HCT116 (cell line): ENCODE data around the gene FGFR3. TPM values are rescaled to one million over a fixed set of nuclear protein-coding genes. Genes with fewer than 3 reads are reported as not detected.

ENCODE experiments used
- ATAC-seq: fragments of 200-7000 bp; cut with Tn5 transposase; 2 replicates; pipeline ENCODE4 v1.9.1; 2020; ENCODE audit warnings: mild to moderate bottlenecking, moderate library complexity
- BruUV-seq: library from RNA; stranded (reverse); fragments of 400-500 nt; replicated peaks from 2 replicates; lab custom pipeline; 2021; lab: Mats Ljungman, UMichigan
- CTCF ChIA-PET: fragments of 300-600 bp; sonication (Branson Sonifier 250); formaldehyde crosslinking; loops from one replicate; lab custom pipeline; 2021; ENCODE audit warnings: antibody characterized with exemption; lab: Charles Lee
- POLR2A ChIA-PET: fragments of 300-600, 350-600 bp; sonication (Branson Sonifier 250); formaldehyde crosslinking; loops from one replicate; lab custom pipeline; 2021; ENCODE audit warnings: antibody characterized with exemption; lab: Charles Lee
- RAD21 ChIA-PET, 2 experiments: fragments of 300-600 bp; sonication (Branson Sonifier 250); formaldehyde crosslinking; loops; one replicate each; lab custom pipeline; 2023; ENCODE audit warnings: low total read pairs in 2 of 2; ENCODE audit not compliant: uncharacterized antibody in 2 of 2, unreplicated experiment in 2 of 2, low non-redundant PET in 1 of 2; lab: Charles Lee
- DNase-seq: peaks from one replicate; pipeline ENCODE4 v3.0.0-alpha.2; 2010; ENCODE audit warnings: low read depth, low spot score
- H2AFZ ChIP-seq: fragments of 200-600 bp; shearing (Covaris generic), sonication (generic); 2 replicates; pipeline ENCODE4 v1.6.1; 2017; ENCODE audit warnings: low read depth, mixed run types, mixed read lengths, antibody characterized with exemption, low read length; ENCODE audit not compliant: poor library complexity, severe bottlenecking
- H3K27ac ChIP-seq: 2 replicates; pipeline ENCODE4 v1.5.1; 2012; ENCODE audit warnings: low read depth, low read length
- H3K27me3 ChIP-seq: fragments of 200-600 bp; sonication (generic); 2 replicates; pipeline ENCODE4 v1.6.1; 2016; ENCODE audit warnings: mixed run types, low read length, mixed read lengths; ENCODE audit not compliant: insufficient read depth
- H3K36me3 ChIP-seq, 2 experiments: fragments of 200-500 bp in 1 of 2; fragments of 200-600 bp in 1 of 2; sonication (Bioruptor generic) in 1 of 2; sonication (generic) in 1 of 2; 2 replicates each; pipeline versions ENCODE4 v1.5.1 to v1.6.1; 2014 to 2016; ENCODE audit warnings: low read length in 2 of 2, inconsistent platforms in 1 of 2, mixed read lengths in 1 of 2, mixed run types in 1 of 2; ENCODE audit not compliant: insufficient read depth in 2 of 2, control insufficient read depth in 1 of 2
- H3K4me1 ChIP-seq, 2 experiments: fragments of 200-600 bp in 1 of 2; sonication (generic) in 1 of 2; 2 replicates each; pipeline versions ENCODE4 v1.5.1 to v1.6.1; 2012 to 2017; ENCODE audit warnings: low read length in 2 of 2, inconsistent platforms in 1 of 2, mild to moderate bottlenecking in 1 of 2, mixed read lengths in 1 of 2, mixed run types in 1 of 2, moderate library complexity in 1 of 2; ENCODE audit not compliant: insufficient read depth in 2 of 2, control insufficient read depth in 1 of 2
- H3K4me2 ChIP-seq: fragments of 200-600 bp; sonication (generic); 2 replicates; pipeline ENCODE4 v1.6.1; 2017; ENCODE audit warnings: mixed run types, low read length, mixed read lengths
- H3K4me3 ChIP-seq, 2 experiments: fragments of 200-600 bp in 1 of 2; sonication (generic) in 1 of 2; replicated peaks in 1 of 2; 2 replicates each; pipeline ENCODE4 v1.5.1; 2011 to 2016; ENCODE audit warnings: low read length in 2 of 2, control low read depth in 1 of 2, low read depth in 1 of 2, mild to moderate bottlenecking in 1 of 2, mixed read lengths in 1 of 2, mixed run types in 1 of 2
- H3K79me2 ChIP-seq: fragments of 200-600 bp; sonication (generic); 2 replicates; pipeline ENCODE4 v1.6.1; 2017; ENCODE audit warnings: mild to moderate bottlenecking, mixed run types, low read length, moderate library complexity, mixed read lengths; ENCODE audit not compliant: insufficient read depth
- H3K9ac ChIP-seq: fragments of 200-600 bp; sonication (generic); 2 replicates; pipeline ENCODE4 v1.6.1; 2016; ENCODE audit warnings: low read length, mixed read lengths
- H3K9me2 ChIP-seq: fragments of 200-600 bp; sonication (generic), shearing (Covaris generic); 2 replicates; pipeline ENCODE4 v1.6.1; 2017; ENCODE audit warnings: mixed run types, mild to moderate bottlenecking, moderate library complexity; ENCODE audit not compliant: insufficient read depth
- H3K9me3 ChIP-seq, 2 experiments: fragments of 200-500 bp in 1 of 2; fragments of 200-600 bp in 1 of 2; sonication (Bioruptor generic) in 1 of 2; sonication (generic) in 1 of 2; 2 replicates each; pipeline ENCODE4 v1.6.1; 2014 to 2017; ENCODE audit warnings: low read length in 2 of 2, mixed read lengths in 2 of 2, inconsistent platforms in 1 of 2, low read depth in 1 of 2, mild to moderate bottlenecking in 1 of 2, mixed run types in 1 of 2, moderate library complexity in 1 of 2; ENCODE audit not compliant: control insufficient read depth in 1 of 2, insufficient read depth in 1 of 2
- H4K20me1 ChIP-seq: fragments of 200-600 bp; sonication (generic), shearing (Covaris generic); 2 replicates; pipeline ENCODE4 v1.6.1; 2017; ENCODE audit warnings: mixed run types, mild to moderate bottlenecking, moderate library complexity; ENCODE audit not compliant: insufficient read depth
- CEBPB ChIP-seq: IDR thresholded peaks from 2 replicates; pipeline ENCODE4 v1.6.1; 2012; ENCODE audit warnings: low read depth
- EZH2 ChIP-seq: fragments of 200-600 bp; sonication (generic); IDR thresholded peaks from 2 replicates; pipeline ENCODE4 v1.6.1; 2017; ENCODE audit warnings: antibody characterized with exemption, mixed run types
- POLR2AphosphoS5 ChIP-seq: IDR thresholded peaks from 2 replicates; pipeline ENCODE4 v1.6.1; 2011; ENCODE audit warnings: mild to moderate bottlenecking, low read depth, low read length, moderate library complexity
- SIN3A ChIP-seq: IDR thresholded peaks from 2 replicates; pipeline ENCODE4 v1.6.1; 2012; ENCODE audit warnings: low read depth
- SP1 ChIP-seq: IDR thresholded peaks from 2 replicates; pipeline ENCODE4 v1.6.1; 2012; ENCODE audit warnings: low read depth
- TCF7L2 ChIP-seq: IDR thresholded peaks from 2 replicates; pipeline ENCODE4 v1.7.0; 2011; ENCODE audit warnings: borderline replicate concordance, inconsistent platforms; ENCODE audit not compliant: insufficient read depth, insufficient read length; ENCODE audit errors: extremely low read depth
- intact Hi-C: fragments of 100-400 bp; cut with micrococcal nuclease; formaldehyde crosslinking; loops from 2 replicates; pipeline ENCODE4 v1.10.0; 2022
- total RNA-seq: library from RNA; stranded (reverse); gene quantifications from one replicate; pipeline ENCODE4 v1.2.1, GENCODE V29; 2021; ENCODE audit not compliant: unreplicated experiment
- TF ChIP-seq, protein P1 (sequence below): IDR thresholded peaks from 2 replicates; pipeline ENCODE4 v1.6.1; 2012
- TF ChIP-seq, protein P2 (sequence below), 3 experiments: fragments of 200-600 bp in 1 of 3; sonication (generic) in 1 of 3; IDR thresholded peaks in 2 of 3; conservative IDR thresholded peaks in 1 of 3; 2 replicates each; pipeline ENCODE4 v1.5.1; 2012 to 2017; ENCODE audit warnings: low read depth in 2 of 3, low read length in 2 of 3, antibody characterized with exemption in 1 of 3, borderline replicate concordance in 1 of 3, control low read depth in 1 of 3, mild to moderate bottlenecking in 1 of 3, mixed read lengths in 1 of 3, mixed run types in 1 of 3, moderate library complexity in 1 of 3; ENCODE audit not compliant: insufficient read depth in 1 of 3

FGFR3 gene
- total RNA-seq, 1 experiment from 2014 or later = 31.7 TPM

DNA sequence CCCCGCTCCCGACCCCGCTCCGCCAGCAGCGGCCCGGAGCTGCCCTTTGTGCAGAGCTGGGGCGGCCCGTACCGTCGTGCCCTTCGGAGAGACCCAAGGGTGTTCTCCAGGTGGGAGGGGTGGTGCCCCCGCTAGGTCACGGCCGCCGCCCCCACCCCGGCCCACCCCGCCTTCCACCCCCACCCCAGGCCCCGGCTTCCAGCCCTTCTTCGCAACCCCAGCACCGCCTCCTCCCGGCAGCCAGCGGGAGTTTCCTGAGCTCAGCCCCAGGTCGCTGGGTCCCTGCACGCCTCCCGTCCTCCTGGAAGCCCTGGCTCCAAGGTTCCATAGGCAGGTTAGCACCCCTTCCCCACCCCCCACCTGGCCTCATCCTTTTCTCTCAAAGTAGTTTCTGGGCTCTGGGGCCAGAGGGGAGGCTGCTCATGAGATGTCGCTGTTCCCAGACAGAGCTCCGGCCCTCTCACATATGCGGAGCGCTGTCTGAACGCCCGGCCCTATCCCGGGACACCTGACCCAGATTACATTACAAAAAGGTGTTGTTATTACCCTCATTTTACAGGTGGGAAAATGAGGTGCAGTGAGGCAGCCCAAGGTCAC lies 25.2 kb upstream of the FGFR3 start:
- Histone ChIP-seq H3K9ac (peak overlapping the region; percentile 2; the same call in 1 of the 2 replicates), H3K4me1 (peaks cover 38 to 40% of the 10 kb centered on the region in 2 experiments), H2AFZ (no peak overlapping the region), H4K20me1 (no peaks in the 10 kb centered on the region), H3K9me3 (no peaks in the 10 kb centered on the region), H3K36me3 (no peaks in the 10 kb centered on the region), H3K9me2 (no peaks in the 10 kb centered on the region), H3K27ac (peak overlapping the region; percentile 59; the same call in 1 of the 2 replicates), H3K27me3 (no peaks in the 10 kb centered on the region), H3K4me2 (peak overlapping the region; percentile 62), H3K79me2 (no peaks in the 10 kb centered on the region), H3K4me3 (peak overlapping the region; percentile 29 to 37)
- no TSS peak for BruUV-seq
- peak; percentile 71 for ATAC-seq
- intact Hi-C loops = no loop called here
- ChIA-PET POLR2A (interaction anchor here (0.6 to 1.2 kb wide), 2 partner anchors 27 to 546 kb away, joined by 5 to 7 read pairs; no protein-coding TSS in a partner anchor), RAD21 (interaction anchor here (0.6 to 0.7 kb wide), 6 partner anchors 14 to 604 kb away, joined by 3 to 7 read pairs (median 5); no protein-coding TSS in a partner anchor), CTCF (interaction anchor here (0.6 to 1.6 kb wide), 10 partner anchors 10 to 704 kb away, joined by 3 to 8 read pairs (median 4); partner anchors contain the start of gene FGFR3)
- TF ChIP-seq TCF7L2 (no peak), SIN3A (no peak), SP1 (no peak), EZH2 (no peak), CEBPB (no peak), POLR2AphosphoS5 (no peak)
- TF ChIP-seq, protein P1, sequence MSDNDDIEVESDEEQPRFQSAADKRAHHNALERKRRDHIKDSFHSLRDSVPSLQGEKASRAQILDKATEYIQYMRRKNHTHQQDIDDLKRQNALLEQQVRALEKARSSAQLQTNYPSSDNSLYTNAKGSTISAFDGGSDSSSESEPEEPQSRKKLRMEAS = no peak
- TF ChIP-seq, protein P2, sequence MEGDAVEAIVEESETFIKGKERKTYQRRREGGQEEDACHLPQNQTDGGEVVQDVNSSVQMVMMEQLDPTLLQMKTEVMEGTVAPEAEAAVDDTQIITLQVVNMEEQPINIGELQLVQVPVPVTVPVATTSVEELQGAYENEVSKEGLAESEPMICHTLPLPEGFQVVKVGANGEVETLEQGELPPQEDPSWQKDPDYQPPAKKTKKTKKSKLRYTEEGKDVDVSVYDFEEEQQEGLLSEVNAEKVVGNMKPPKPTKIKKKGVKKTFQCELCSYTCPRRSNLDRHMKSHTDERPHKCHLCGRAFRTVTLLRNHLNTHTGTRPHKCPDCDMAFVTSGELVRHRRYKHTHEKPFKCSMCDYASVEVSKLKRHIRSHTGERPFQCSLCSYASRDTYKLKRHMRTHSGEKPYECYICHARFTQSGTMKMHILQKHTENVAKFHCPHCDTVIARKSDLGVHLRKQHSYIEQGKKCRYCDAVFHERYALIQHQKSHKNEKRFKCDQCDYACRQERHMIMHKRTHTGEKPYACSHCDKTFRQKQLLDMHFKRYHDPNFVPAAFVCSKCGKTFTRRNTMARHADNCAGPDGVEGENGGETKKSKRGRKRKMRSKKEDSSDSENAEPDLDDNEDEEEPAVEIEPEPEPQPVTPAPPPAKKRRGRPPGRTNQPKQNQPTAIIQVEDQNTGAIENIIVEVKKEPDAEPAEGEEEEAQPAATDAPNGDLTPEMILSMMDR (IDR thresholded peaks at IDR 0.05 in 2 of 3, conservative IDR thresholded peaks at IDR 0.05 in 1 of 3; ENCODE audit: borderline replicate concordance in 1 of 3, insufficient read depth in 1 of 3, low read depth in 2 of 3, low read length in 2 of 3) = peak in 2 of 3 experiments; percentile 37 to 42; a peak in 4 of 6 replicates
- DNase-seq = no peak
